ENCODE data around the gene RIPOR2.

The RIPOR2 gene

DNA sequence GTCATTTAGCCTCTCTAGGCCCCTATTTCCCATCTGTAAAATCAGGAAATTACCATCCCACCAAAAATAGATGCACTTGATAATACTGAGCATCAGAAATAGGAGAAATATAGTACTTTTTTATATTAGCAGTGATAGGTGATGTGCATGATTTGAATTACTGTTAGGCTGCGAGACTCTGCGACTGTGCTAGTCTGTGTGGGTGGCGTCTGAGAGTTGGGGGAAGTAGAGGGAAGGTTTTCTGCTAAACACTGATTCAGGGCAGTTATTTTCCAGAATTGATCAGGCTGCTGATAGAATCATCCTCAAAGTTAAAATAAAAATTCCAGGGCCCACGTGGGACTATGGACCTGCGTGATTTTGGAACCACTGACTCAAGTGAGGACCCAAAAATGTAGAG lies 76.6 kb downstream of the RIPOR2 start:
- no peak for DNase-seq (ENCODE audit: low read depth)
- TF ChIP-seq, protein P1, sequence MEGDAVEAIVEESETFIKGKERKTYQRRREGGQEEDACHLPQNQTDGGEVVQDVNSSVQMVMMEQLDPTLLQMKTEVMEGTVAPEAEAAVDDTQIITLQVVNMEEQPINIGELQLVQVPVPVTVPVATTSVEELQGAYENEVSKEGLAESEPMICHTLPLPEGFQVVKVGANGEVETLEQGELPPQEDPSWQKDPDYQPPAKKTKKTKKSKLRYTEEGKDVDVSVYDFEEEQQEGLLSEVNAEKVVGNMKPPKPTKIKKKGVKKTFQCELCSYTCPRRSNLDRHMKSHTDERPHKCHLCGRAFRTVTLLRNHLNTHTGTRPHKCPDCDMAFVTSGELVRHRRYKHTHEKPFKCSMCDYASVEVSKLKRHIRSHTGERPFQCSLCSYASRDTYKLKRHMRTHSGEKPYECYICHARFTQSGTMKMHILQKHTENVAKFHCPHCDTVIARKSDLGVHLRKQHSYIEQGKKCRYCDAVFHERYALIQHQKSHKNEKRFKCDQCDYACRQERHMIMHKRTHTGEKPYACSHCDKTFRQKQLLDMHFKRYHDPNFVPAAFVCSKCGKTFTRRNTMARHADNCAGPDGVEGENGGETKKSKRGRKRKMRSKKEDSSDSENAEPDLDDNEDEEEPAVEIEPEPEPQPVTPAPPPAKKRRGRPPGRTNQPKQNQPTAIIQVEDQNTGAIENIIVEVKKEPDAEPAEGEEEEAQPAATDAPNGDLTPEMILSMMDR (IDR thresholded peaks at IDR 0.05; ENCODE audit: insufficient read depth, low read depth, low read length, missing control alignments) = no peak
- H3K4me3 ChIP-seq (ENCODE audit: low read length) = no peak overlapping the region

DNA sequence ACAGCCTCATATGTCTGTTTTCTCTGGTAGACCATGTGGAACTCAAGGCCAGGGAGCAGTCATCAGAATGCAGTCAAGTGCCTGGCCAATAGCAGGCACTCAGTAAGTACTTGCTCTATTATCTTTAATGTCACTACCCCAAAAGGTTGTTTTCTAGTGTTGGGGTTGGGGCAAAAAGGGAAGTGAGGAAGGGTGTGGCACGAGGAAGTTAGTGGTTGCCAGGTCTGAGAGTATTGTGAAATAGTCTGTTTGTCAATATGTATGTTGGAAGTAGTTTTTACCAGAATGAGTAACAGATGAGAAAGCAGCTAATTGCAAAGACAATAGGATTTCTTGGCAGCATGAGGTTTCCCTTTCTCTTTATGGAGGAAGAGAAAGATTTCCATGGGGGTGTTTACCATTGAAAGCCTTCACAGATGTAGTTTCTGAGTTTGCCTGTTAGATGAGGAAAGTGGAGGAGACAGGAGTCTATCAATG lies 77.5 kb downstream of the RIPOR2 start:
- peak; percentile 89 for DNase-seq (ENCODE audit: low read depth)
- TF ChIP-seq, protein P1 (IDR thresholded peaks at IDR 0.05; ENCODE audit: insufficient read depth, low read depth, low read length, missing control alignments) = no peak
- no peak overlapping the region for H3K4me3 ChIP-seq (ENCODE audit: low read length)

DNA sequence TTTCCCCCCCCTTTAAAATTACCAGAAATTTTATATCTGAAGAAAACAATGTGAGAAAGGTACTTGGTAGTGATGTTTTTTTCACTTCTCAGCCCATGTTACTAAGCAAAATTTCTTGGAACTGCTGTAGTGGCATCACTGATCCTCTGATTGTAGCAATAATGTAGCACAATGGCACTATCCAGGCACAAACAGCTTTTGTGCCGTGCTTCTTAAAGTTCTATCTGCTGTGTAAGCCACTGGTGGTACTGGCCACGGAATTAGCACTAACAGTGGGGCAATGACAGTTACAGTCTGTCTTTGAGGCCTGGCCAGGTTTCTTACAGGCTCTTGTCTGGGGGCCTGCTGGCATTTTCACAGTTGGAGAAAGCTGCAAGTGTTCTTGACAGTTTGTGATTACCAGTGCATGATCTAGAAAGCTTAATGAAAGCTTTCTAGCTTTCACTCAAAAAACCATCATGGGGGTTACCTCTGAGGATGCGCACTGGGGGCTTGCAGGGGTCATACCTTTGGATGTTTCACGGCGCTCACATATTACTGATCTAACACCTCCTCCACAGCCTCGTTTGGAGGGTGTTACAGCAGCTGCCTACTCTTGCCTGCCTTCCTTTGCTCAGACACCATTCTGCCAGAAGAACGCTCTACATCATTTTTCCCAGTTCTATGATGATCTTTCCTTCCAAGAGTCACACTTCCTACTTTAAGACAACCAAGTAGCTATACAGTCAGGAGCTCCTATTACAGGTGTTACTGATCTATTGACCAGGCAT lies 78.7 kb downstream of the RIPOR2 start:
- TF ChIP-seq, protein P1 (IDR thresholded peaks at IDR 0.05; ENCODE audit: insufficient read depth, low read depth, low read length, missing control alignments) = no peak
- H3K4me3 ChIP-seq (ENCODE audit: low read length) = no peak overlapping the region
- DNase-seq (ENCODE audit: low read depth) = no peak

DNA sequence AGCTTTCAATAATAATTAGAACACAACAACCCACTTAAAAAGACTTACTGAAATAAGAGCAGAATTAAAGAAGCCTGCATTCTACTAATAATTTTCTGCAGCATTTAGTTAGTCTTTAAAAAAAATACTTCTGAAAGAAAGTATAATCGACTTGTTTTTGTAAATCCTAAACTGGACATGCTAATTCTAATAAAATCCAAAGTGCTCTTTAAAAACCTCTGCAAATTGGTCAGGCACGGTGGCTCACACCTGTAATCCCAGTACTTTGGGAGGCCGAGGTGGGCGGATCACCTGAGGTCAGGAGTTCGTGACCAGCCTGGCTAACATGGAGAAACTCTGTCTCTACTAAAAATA lies 79.5 kb downstream of the RIPOR2 start:
- no peak overlapping the region for H3K4me3 ChIP-seq (ENCODE audit: low read length)
- TF ChIP-seq, protein P1 (IDR thresholded peaks at IDR 0.05; ENCODE audit: insufficient read depth, low read depth, low read length, missing control alignments) = no peak
- no peak for DNase-seq (ENCODE audit: low read depth)

DNA sequence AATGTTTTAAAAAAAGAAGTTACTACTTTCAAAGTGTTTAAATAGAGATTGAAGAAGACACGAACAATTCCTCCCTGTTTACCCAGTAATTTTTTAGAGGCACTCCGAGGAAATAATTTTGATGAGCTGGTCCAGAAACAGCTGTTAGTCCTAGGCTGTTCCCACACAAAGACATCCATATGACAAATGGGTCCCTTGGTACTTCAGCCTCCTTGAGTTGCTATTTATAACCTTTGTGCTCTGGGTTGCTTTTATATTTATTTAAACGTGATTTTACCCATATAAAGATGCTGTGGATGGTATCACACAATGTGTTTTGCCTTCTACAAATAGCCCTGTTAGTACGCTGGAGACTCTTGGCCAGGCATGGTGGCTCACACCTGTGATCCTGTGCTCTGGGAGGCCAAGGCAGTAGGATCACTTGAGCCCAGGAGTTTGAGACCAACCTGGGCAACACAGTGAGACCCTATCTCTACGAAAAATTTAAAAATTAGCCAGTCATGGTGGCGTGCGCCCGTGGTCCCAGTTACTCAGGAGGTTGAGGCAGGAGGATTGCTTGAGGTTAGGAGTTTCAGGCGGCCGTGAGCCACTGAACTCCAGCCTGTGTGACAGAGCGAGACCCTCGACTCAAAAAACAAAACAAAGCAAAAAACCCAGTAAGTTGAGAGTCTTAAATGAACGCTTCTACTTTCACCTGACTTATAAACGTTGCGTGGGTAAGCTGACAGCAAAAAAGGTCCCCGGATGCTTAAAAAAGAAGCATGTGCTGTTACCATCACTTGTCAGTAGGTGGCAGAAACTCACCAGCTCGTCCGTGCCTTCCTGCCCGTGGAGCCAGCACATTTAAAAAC lies 80.1 kb downstream of the RIPOR2 start:
- TF ChIP-seq, protein P1 (IDR thresholded peaks at IDR 0.05; ENCODE audit: insufficient read depth, low read depth, low read length, missing control alignments) = peak; percentile 89
- no peak overlapping the region for H3K4me3 ChIP-seq (ENCODE audit: low read length)
- peak; percentile 79 for DNase-seq (ENCODE audit: low read depth)

DNA sequence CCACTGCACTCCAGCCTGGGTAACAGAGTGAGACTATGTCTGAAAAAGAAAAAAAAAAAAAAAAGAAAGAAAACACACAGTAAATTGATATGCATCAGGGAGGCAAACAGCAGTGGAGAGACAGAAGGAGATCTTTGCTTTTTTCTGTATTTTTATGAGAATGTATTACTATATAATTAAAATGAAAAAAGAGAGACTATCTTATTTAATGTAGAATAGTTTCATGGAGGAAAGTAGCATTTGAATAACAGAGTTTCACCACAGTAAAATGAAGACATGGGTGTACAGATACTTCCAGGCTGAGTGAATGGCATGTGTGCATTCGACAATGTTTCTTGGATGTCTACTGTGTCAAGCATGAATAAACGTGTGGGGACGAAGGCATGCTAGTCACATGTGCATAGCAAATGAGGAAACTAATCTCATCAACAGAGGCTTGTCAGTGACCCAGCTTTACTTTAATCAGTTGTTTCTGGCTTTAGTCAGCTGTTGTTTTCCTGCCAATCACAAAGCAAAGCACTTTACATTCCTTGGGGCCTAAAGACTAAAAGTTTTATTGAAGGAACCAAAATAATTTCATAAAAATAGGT lies 81.6 kb downstream of the RIPOR2 start:
- peak; percentile 66 for DNase-seq (ENCODE audit: low read depth)
- TF ChIP-seq, protein P1 (IDR thresholded peaks at IDR 0.05; ENCODE audit: insufficient read depth, low read depth, low read length, missing control alignments) = no peak
- H3K4me3 ChIP-seq (ENCODE audit: low read length) = no peak overlapping the region
